Breast epithelium (tissue), 4 donors: ENCODE results near the gene C8G. TPM values are rescaled to one million over a fixed set of nuclear protein-coding genes. Genes with fewer than 3 reads are reported as not detected.

Source experiments
- DNase-seq, 2 donors: peaks; one replicate each; pipeline ENCODE4 v3.0.0-alpha.2; 2019; ENCODE audit warnings: low spot score in 2 of 2
- H3K27ac ChIP-seq, 2 donors: fragments of 200-600 bp; sonication (generic) in 1 of 2; one replicate each; pipeline ENCODE4 v1.5.1; 2016 to 2019; ENCODE audit warnings: mild to moderate bottlenecking in 1 of 2
- H3K27me3 ChIP-seq, 2 donors: fragments of 200-600 bp; sonication (generic) in 1 of 2; one replicate each; pipeline versions ENCODE4 v1.5.1 to v1.6.0; 2017 to 2019; ENCODE audit warnings: control low read depth in 1 of 2, mild to moderate bottlenecking in 1 of 2
- H3K36me3 ChIP-seq: fragments of 200-600 bp; one replicate; pipeline ENCODE4 v1.5.1; 2019
- H3K4me1 ChIP-seq, 2 donors: fragments of 200-600 bp; sonication (generic); one replicate each; pipeline ENCODE4 v1.5.1; 2016 to 2019; ENCODE audit warnings: control low read depth in 1 of 2
- H3K4me3 ChIP-seq, 3 donors: fragments of 200-600 bp; sonication (generic); 1 replicate in 2 of 3; 2 replicates in 1 of 3; pipeline ENCODE4 v1.5.1; 2016 to 2019; ENCODE audit warnings: mild to moderate bottlenecking in 3 of 3, moderate library complexity in 2 of 3
- H3K9me3 ChIP-seq, 2 donors: fragments of 200-600 bp; sonication (generic) in 1 of 2; one replicate each; pipeline ENCODE4 v1.5.1; 2016 to 2019; ENCODE audit warnings: control low read depth in 1 of 2
- CTCF ChIP-seq, 3 donors: fragments of 450-650 bp; IDR thresholded peaks; one replicate each; pipeline ENCODE4 v1.5.1; 2016 to 2017; ENCODE audit warnings: antibody characterized with exemption in 3 of 3, mild to moderate bottlenecking in 3 of 3, moderate library complexity in 3 of 3
- POLR2A ChIP-seq: fragments of 450-650 bp; IDR thresholded peaks from one replicate; pipeline ENCODE4 v1.6.1; 2016; ENCODE audit warnings: antibody characterized with exemption, mild to moderate bottlenecking, moderate library complexity
- POLR2AphosphoS5 ChIP-seq, 3 donors: sonication (generic); formaldehyde crosslinking; IDR thresholded peaks; one replicate each; pipeline ENCODE4 v1.6.1; 2017; ENCODE audit warnings: antibody characterized with exemption in 3 of 3
- intact Hi-C: fragments of 100-400 bp; cut with DNase I; formaldehyde crosslinking; loops from one replicate; pipeline ENCODE4 v1.15.1; 2023; ENCODE audit warnings: low total_unique reads
- total RNA-seq, 3 donors: library from RNA; depleted of rRNA; stranded (reverse); fragments of >200 nt; gene quantifications; one replicate each; pipeline ENCODE4 v1.1.0, GENCODE V29; 2016

The C8G gene
- total RNA-seq, 3 donors from 2014 or later: not detected

DNA sequence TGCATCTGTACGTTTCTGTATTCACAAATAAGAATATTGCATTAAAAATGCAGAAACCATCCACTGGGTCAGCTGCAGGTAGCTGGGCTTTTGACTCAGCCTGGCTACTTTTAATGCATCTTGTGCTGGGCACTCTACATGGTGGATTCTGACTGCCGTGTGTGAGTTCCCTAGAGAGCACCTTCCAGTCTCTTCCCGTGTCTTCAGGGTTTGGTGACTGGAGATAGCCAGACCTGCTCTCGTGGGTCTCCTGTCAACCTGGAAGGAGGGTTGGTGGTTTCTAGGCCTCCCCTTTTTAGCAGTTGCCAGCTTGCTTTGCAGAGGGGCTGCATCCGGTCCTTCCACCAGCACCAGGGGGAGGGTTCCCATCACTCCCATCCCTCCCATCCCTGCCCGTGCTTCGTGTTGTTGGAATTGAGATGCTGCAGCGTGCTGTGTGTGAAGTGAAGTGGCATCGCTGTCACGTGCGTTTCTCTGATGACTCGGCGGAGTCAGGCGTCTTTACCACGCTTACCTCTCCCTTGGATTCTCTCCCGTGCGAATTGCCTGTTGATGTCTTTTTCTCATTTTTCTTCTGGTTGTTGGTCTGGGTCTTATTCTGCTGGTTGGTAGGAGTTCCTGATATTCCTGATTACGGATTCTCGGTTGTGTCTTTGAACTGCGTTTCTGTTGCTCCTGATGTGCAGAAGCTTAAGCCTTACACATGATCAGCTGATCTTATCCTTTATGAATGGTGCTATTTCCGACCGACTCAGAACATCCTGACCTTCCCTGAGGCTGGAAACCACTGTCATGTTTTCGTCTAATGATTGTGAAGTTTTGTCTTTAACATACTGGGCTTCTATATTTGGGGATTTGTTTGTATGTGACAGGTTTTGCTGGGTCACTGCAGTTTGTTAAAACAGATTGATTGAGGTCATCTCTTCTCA lies 17.4 kb upstream of the C8G start:
- no peak for TF ChIP-seq POLR2A
- TF ChIP-seq CTCF (IDR thresholded peaks at IDR 0.05): no peak
- TF ChIP-seq POLR2AphosphoS5 (IDR thresholded peaks at IDR 0.05): no peak
- Histone ChIP-seq H3K36me3 (no peaks in the 10 kb centered on the region), H3K4me3 (no peak overlapping the region), H3K27ac (peak overlapping the region in 1 of 2 donors; percentile 25), H3K4me1 (no peaks in the 10 kb centered on the region), H3K27me3 (no peaks in the 10 kb centered on the region), H3K9me3 (no peaks in the 10 kb centered on the region)
- intact Hi-C loops: no loop called here
- DNase-seq: no peak

DNA sequence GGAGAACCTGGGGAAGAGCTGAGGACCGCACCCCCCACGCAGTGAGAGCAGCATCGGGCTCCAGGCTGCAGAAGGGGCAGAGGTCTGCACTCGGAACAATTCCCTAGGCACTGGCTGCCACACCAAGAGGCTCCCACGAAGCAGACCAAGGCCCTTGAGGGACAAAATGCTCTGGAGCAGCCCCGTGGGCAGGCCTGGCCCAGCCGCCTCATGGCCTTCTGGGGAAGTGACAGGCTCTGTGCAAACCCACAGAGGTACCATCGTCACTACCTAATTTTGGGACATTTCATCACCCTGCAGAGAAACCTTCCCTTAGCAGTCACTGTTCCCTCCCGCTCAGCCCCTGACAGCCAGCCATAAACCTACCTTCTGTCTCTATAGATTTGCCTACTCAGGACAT lies 16.5 kb upstream of the C8G start:
- Histone ChIP-seq H3K4me3 (no peak overlapping the region), H3K27ac (peak overlapping the region in 1 of 2 donors; percentile 25)
- intact Hi-C loops: no loop called here

DNA sequence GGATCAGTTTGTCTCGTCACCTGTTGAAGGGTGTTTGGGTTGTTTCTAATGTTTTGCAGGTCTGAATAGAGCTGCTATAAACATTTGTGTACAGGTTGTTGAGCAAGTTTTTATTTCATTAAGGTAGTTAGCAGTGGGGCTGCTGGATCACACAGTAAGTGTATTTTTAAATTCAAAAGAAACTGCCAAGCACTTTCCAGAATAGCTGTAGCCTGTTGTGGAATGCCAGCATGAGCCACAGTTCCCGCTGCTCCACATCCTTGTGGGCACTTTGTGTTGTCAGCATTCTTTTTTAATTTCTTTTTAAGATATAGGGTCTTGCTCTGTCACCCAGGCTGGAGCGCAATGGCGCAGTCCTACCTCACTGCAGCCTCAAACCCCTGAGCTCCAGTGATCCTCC lies 15.0 kb upstream of the C8G start:
- no peak overlapping the region for H3K4me3 ChIP-seq
- no peaks in the 10 kb centered on the region for H3K9me3 ChIP-seq
- intact Hi-C loops: no loop called here
- no peaks in the 10 kb centered on the region for H3K4me1 ChIP-seq
- no peak overlapping the region for H3K27ac ChIP-seq
- TF ChIP-seq POLR2AphosphoS5 (IDR thresholded peaks at IDR 0.05) (no peak), POLR2A (no peak), CTCF (IDR thresholded peaks at IDR 0.05) (no peak)
- no peaks in the 10 kb centered on the region for H3K27me3 ChIP-seq
- H3K36me3 ChIP-seq: no peaks in the 10 kb centered on the region
- DNase-seq: no peak

More for the DNA sequence above, 16.5 kb upstream of the C8G start:
- TF ChIP-seq POLR2AphosphoS5 (IDR thresholded peaks at IDR 0.05) (no peak), CTCF (IDR thresholded peaks at IDR 0.05) (no peak), POLR2A (no peak)
- Histone ChIP-seq H3K27me3 (no peaks in the 10 kb centered on the region), H3K9me3 (no peaks in the 10 kb centered on the region), H3K4me1 (no peaks in the 10 kb centered on the region), H3K36me3 (no peaks in the 10 kb centered on the region)
- DNase-seq: no peak

DNA sequence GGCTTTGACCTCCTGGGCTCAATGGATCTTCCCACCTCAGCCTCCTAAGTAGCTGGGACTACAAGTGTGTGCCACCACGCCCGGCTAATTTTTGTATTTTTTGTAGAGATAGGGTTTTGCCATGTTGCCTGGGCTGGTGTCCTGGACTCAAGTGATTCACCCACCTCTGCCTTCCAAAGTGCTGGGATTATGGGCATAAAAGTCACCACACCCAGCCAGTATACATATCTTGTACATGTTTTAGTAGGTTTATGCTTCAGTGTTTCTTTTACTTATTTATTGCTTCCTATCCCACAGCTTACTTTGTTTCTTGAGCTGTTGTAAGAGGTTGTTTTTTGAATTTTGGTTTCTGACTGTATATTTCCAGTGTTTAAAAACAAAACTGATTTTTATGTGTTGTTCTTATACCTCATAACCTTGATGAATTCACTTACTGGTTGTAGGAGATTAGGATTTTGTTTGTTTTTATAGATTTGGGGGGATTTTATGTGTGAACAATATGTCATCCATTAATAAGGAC lies 13.4 kb upstream of the C8G start:
- DNase-seq: no peak
- Histone ChIP-seq H3K9me3 (no peaks in the 10 kb centered on the region), H3K27me3 (no peaks in the 10 kb centered on the region), H3K36me3 (no peaks in the 10 kb centered on the region), H3K27ac (no peak overlapping the region), H3K4me1 (no peaks in the 10 kb centered on the region), H3K4me3 (no peak overlapping the region)
- intact Hi-C loops: no loop called here
- TF ChIP-seq POLR2AphosphoS5 (IDR thresholded peaks at IDR 0.05): no peak
- no peak for TF ChIP-seq CTCF (IDR thresholded peaks at IDR 0.05)
- TF ChIP-seq POLR2A: no peak

GRCh38 chr9:136934277-136934676 lies 10.8 kb upstream of the C8G start:
- TF ChIP-seq CTCF (IDR thresholded peaks at IDR 0.05): no peak
- no peak for TF ChIP-seq POLR2A
- TF ChIP-seq POLR2AphosphoS5 (IDR thresholded peaks at IDR 0.05): no peak
- Histone ChIP-seq H3K4me1 (no peaks in the 10 kb centered on the region), H3K36me3 (no peaks in the 10 kb centered on the region), H3K27me3 (no peaks in the 10 kb centered on the region), H3K27ac (no peak overlapping the region), H3K9me3 (no peaks in the 10 kb centered on the region), H3K4me3 (no peak overlapping the region)
- DNase-seq: no peak
- intact Hi-C loops: no loop called here
